Measurements from ENCODE around the gene CBLN3.
"Not testable (repeated sequence)": the region's sequence is repeated elsewhere in the genome, so short reads cannot be mapped to it uniquely, and the experiment has no call there.

The CBLN3 gene

DNA sequence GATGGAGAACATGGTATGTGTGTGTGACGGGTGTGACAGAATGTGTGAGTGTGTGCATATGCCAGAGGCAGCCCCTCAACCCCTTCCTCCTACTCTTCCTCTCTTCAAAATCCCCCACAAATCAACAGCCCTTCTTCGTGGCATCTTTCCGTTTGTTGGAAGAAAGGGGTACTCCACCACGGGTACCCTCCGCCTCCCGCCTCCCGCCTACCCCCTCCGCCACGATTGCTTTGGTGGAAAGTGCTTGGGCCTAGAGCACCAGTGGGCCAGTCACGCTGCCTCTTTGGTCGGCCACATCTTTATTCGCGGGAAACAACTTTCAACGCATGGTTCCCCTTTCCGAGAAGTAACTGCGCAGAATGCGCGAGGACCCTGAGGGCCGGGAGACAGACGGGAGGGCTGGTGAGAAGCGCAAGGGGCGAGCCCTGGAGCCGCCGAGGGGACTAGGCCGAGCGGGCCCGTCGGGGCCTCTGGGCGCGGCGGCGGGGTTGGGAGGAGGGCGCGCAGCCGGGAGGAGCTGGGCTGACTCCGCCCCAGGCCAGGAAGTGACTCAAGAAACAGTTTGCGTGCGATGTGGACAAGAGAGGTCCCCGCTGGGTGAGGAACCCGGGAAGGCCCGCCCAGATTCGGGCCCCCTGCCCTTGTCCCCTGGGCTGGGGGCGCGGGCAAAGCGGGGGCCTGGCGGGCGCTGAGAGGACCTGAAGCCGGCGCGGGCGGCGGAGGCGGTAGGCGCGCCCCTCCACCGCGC is at the start of gene CBLN3, which contains the start of gene KHNYN:
CBLN3 (minus strand) TSS at position 274 of the 748 bp plus-strand sequence. CDS start 614 bp downstream, outside the sequence.
KHNYN (plus strand) TSS at position 560 of the 748 bp plus-strand sequence. CDS start 777 bp downstream, outside the sequence.
- H3K4me3 Mint-ChIP-seq = peak within 1 kb of the TSS; percentile 92
- H3K27ac Mint-ChIP-seq = peak within 1 kb of the TSS; percentile 98
- H3K27me3 Mint-ChIP-seq (ENCODE audit: low read depth) = no peaks in the 10 kb centered on the region
- H3K36me3 Mint-ChIP-seq (ENCODE audit: low read depth) = peaks cover 22% of the 10 kb centered on the region
- peaks cover 46% of the 10 kb centered on the region for H3K4me1 Mint-ChIP-seq (ENCODE audit: low read depth)
- no peaks in the 10 kb centered on the region for H3K9me3 Mint-ChIP-seq

DNA sequence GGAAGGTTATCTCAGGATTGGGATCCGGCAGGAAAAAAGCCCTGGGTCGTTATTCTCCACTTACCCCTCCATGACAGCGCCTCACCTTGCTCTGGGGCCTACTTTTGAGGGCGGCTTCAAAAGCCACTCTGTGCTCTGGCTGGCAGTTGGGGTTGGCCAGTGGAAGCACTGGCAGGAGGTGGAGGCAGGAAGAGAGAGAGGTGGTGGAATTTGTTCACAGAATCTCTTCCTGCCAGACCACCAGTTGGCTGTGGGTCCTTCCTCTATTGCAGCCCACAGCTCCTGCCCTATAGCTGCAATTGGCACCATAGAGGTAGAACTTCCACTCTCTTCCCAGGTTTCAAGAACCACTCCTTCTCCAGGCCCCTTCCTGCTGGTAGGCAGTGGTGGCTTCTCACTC is 45.8 kb upstream of the CBLN3 start:
- Mint-ChIP-seq H3K27ac (no peak overlapping the region), H3K4me3 (no peak overlapping the region), H3K36me3 (ENCODE audit: low read depth) (peaks cover 3% of the 10 kb centered on the region), H3K9me3 (peaks cover 17% of the 10 kb centered on the region), H3K4me1 (ENCODE audit: low read depth) (no peaks in the 10 kb centered on the region), H3K27me3 (ENCODE audit: low read depth) (no peaks in the 10 kb centered on the region)

DNA sequence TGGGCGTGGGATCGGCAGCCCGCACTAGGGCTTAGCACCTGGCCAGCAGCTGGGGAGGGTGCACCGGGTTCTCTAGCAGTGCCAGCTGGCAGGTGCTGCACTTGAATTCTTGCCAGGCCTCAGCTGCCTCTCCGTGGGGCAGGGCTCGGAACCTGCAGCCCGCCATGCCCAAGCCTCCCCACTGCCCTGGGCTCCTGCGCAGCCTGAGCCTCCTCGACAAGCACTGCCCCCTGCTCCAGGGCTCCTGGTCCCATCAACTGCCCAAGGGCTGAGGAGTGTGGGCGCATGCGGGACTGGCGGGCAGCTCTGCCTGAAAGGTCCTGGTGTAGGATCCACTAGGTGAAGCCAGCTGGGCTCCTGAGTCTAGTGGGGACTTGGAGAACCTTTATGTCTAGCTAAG is 43.7 kb upstream of the CBLN3 start:
- Mint-ChIP-seq H3K36me3 (ENCODE audit: low read depth) (peaks cover 3% of the 10 kb centered on the region), H3K27me3 (ENCODE audit: low read depth) (no peaks in the 10 kb centered on the region), H3K9me3 (peaks cover 10% of the 10 kb centered on the region), H3K27ac (no peak overlapping the region), H3K4me3 (no peak overlapping the region), H3K4me1 (ENCODE audit: low read depth) (no peaks in the 10 kb centered on the region)

DNA sequence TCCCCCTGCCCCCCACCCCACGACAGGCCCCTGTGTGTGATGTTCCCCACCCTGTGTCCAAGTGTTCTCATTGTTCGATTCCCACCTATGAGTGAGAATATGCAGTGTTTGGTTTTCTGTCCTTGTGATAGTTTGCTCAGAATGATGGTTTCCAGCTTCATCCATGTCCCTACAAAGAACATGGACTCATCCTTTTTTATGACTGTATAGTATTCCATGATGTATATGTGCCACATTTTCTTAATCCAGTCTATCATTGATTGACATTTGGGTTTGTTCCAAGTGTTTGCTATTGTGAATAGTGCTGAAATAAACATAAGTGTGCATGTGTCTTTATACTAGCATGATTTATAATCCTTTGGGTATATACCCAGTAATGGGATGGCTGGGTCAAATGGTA is 41.0 kb upstream of the CBLN3 start:
- not testable (repeated sequence) for H3K27ac Mint-ChIP-seq; H3K27me3 Mint-ChIP-seq (ENCODE audit: low read depth); H3K36me3 Mint-ChIP-seq (ENCODE audit: low read depth); H3K4me1 Mint-ChIP-seq (ENCODE audit: low read depth); H3K4me3 Mint-ChIP-seq
- peaks cover 10% of the 10 kb centered on the region for H3K9me3 Mint-ChIP-seq

DNA sequence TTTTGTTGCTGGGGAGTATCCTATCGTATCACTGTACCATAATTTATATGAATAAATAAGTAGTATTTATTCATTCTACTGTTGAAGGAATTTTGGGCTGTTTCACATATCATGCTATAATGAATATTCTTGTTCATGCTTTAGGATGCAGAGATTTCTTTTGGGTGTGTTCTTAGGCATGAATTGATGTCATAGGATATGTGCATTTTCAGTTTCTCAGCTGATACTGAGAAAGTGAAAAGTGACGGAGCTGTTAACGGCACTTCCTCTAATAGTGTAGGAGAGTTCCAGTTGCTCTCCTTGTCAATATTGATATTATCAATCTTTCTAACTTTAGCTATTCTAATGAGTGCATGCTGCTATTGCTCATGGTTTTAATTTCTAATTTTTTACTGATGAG is 36.3 kb upstream of the CBLN3 start:
- Mint-ChIP-seq H3K27me3 (ENCODE audit: low read depth) (peaks cover 8% of the 10 kb centered on the region), H3K27ac (no peak overlapping the region), H3K9me3 (peaks cover 8% of the 10 kb centered on the region), H3K4me1 (ENCODE audit: low read depth) (peaks cover 7% of the 10 kb centered on the region), H3K36me3 (ENCODE audit: low read depth) (peaks cover 2% of the 10 kb centered on the region), H3K4me3 (no peak overlapping the region)

DNA sequence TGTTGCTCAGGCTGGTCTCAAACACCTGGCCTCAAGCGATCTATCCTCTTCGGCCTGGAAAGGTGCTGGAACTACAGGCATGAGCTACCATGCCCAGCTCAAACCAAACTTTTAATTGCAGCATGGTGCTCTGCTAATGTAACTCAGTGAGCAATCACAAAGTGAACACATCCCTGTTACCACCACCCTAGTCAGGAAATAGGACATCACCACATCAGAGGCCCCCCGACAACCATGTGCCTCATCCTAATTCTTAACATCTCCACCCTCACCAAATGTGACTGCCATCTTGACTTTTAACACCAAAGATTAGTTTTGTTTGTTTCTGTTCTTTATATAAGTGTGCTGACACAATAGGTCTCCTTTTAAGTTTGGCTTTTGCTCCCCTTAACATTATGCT is 35.9 kb upstream of the CBLN3 start:
- peaks cover 4% of the 10 kb centered on the region for H3K36me3 Mint-ChIP-seq (ENCODE audit: low read depth)
- no peak overlapping the region for H3K4me3 Mint-ChIP-seq
- H3K27ac Mint-ChIP-seq = no peak overlapping the region
- peaks cover 3% of the 10 kb centered on the region for H3K9me3 Mint-ChIP-seq
- H3K27me3 Mint-ChIP-seq (ENCODE audit: low read depth) = peaks cover 8% of the 10 kb centered on the region
- H3K4me1 Mint-ChIP-seq (ENCODE audit: low read depth) = peaks cover 7% of the 10 kb centered on the region

DNA sequence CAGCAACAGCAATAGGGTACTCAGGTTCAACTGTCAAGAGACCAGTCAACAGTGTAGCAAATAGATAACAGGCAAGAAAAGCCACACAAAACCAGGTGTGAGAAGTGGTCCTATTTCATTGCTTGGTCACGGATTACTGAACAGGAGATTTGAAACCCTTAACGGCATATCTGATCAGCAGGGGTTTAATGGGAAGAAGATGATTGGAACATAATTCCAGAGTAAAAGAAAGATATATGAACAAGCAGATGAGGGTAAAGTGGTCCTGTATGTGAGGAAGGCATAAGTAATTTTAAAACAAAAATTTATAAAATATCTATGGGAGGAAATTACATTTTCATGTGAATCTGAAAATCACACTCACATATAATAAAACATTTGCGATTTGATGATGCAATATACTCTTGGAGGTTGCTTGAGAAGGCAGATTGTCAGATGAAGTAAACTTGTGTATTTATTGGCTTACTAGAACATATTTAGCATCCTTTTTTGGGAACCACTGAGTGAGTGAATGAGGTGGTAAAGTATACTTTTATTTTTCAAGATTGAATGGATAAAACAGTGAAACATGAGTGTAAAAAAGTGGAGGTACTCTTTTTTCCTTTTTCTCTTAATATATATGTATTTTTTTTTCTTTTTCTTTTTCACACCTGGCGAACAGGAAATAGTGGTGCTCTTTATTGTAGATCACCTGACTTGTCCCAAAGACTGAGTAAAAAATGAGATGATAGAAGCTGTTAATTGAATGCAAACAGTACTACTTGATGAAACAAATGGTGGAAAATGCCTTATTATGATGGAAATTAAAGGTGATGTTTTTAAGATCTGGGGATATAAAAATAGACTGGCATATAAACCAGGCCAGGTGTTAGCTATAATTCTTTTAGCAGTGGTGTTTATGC is 34.7 kb upstream of the CBLN3 start:
- Mint-ChIP-seq H3K9me3 (peaks cover 3% of the 10 kb centered on the region), H3K36me3 (ENCODE audit: low read depth) (peaks cover 4% of the 10 kb centered on the region), H3K4me1 (ENCODE audit: low read depth) (peaks cover 7% of the 10 kb centered on the region), H3K4me3 (peak overlapping the region; percentile 18), H3K27ac (no peak overlapping the region), H3K27me3 (ENCODE audit: low read depth) (peaks cover 8% of the 10 kb centered on the region)

DNA sequence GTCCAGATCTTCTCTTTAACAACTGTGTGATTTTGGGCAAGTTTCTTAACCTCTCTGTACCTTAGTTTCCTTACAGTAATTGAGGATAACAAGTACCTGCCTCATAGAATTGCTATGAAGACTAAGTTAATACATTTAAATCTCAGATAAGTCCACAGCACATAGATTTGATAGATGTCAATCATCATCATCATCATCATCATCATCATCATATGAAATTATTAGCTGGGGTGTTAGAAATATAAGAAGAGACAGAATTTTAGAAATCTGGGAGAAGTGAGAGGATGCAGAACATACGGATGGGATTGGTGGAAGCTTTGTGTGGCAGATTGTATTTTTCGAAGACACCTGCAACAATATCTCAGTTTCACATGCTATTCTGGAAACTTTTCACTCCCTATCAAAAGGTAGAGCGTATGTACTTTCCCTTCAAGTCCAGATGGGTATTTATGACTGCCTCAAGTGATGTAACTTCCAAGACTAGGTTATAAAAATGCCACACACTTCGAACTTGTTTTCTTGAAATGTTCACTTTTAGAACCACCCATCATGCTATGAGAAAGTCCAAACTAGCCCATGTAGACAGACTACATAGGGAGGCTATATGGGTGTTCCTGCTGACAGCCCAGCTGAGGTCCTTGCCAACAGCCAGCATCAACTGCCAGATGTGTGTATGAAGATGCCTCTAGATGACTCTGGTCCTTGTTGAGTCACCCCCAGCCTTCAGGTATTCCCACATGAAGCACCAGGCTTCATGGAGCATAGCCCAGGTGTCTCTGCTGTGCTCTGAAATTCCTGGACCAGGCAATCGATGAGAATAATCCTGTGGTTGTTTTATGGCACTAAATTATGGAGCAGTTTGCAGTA is 33.8 kb upstream of the CBLN3 start:
- Mint-ChIP-seq H3K9me3 (peaks cover 3% of the 10 kb centered on the region), H3K27ac (no peak overlapping the region), H3K4me1 (ENCODE audit: low read depth) (peaks cover 7% of the 10 kb centered on the region), H3K4me3 (no peak overlapping the region), H3K36me3 (ENCODE audit: low read depth) (peaks cover 4% of the 10 kb centered on the region), H3K27me3 (ENCODE audit: low read depth) (peaks cover 8% of the 10 kb centered on the region)

DNA sequence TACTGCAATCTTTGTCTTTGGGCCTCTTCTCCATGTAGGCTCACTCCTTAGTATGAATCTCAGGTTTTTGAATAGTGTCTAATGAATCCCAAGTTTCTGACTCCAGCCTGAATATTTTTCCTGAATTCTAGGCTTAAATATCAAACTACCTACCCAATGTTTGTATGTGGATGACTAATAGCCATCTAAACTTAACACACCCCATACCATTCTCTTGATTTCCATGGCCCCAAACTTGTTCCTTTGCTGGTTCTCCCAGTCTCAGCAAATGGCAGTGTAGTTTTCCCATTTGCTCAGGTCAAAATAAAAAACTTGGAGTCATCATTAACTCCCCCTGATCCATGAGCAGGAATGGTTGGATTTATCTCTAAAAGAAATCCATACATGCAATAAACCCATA is 31.9 kb upstream of the CBLN3 start:
- H3K9me3 Mint-ChIP-seq = peaks cover 3% of the 10 kb centered on the region
- no peak overlapping the region for H3K4me3 Mint-ChIP-seq
- H3K36me3 Mint-ChIP-seq (ENCODE audit: low read depth) = peaks cover 4% of the 10 kb centered on the region
- no peak overlapping the region for H3K27ac Mint-ChIP-seq
- H3K4me1 Mint-ChIP-seq (ENCODE audit: low read depth) = peaks cover 7% of the 10 kb centered on the region
- H3K27me3 Mint-ChIP-seq (ENCODE audit: low read depth) = no peaks in the 10 kb centered on the region

DNA sequence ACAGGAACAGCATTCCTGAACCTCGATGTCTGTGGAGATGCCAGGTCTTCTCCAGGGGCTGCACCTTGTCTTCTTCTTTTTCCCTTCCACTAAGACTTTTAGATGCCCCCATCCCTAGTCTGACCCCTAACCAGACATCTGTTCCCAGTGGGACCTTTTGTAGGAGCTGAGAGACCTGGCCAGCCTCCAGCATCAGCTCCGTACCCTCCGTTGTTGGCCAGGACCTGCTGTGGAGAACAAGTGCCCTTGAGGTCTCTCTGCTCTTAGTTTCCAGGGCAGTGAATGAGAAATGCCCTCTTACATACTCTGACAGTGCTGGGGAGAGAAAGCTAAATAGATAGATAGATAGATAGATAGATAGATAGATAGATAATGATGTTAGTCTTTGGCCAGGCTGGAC is 29.9 kb upstream of the CBLN3 start:
- H3K4me3 Mint-ChIP-seq = no peak overlapping the region
- no peak overlapping the region for H3K27ac Mint-ChIP-seq
- no peaks in the 10 kb centered on the region for H3K27me3 Mint-ChIP-seq (ENCODE audit: low read depth)
- peaks cover 2% of the 10 kb centered on the region for H3K4me1 Mint-ChIP-seq (ENCODE audit: low read depth)
- H3K36me3 Mint-ChIP-seq (ENCODE audit: low read depth) = peaks cover 6% of the 10 kb centered on the region
- H3K9me3 Mint-ChIP-seq = peaks cover 3% of the 10 kb centered on the region

DNA sequence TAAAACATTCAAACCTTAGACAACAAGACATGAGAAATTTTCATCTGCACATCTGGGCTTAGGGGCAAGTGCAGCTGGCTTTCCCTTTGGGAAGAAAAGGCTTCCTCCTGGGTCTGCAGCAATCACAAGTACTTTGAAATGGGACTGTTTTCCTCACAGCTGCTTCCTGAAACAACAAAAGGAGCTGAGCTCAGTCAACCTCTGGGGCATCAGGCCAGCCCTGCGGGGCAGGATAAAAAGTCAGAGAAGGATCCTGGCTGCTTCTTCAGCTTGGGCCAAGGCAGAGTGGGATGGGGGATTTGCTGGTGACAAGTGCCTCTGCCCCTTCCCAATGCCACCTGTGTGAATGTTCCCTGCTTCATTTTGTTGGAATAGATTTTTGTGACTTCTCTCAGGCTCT is 29.3 kb upstream of the CBLN3 start:
- H3K4me1 Mint-ChIP-seq (ENCODE audit: low read depth) = no peaks in the 10 kb centered on the region
- peaks cover 9% of the 10 kb centered on the region for H3K9me3 Mint-ChIP-seq
- no peaks in the 10 kb centered on the region for H3K27me3 Mint-ChIP-seq (ENCODE audit: low read depth)
- no peak overlapping the region for H3K4me3 Mint-ChIP-seq
- no peak overlapping the region for H3K27ac Mint-ChIP-seq
- H3K36me3 Mint-ChIP-seq (ENCODE audit: low read depth) = peaks cover 10% of the 10 kb centered on the region

DNA sequence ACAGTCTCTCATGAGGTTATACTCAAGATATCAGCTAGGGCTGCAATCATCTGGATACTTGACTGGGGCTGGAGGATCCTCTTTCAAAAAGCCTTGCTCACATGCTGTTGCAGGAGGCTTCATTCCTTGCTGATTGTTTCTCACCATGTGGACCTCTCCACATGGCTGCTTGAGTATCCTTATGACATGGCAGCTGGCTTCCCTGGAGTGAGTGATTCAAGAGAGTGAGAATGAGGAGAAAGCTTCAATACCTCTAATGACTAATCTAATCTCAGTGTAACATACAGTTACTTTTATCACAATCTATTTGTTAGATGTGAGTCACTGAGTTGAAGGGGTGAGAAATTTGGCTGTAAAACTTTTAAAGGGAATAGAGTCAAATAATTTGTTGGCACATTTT is 27.5 kb upstream of the CBLN3 start:
- Mint-ChIP-seq H3K4me1 (ENCODE audit: low read depth) (no peaks in the 10 kb centered on the region), H3K27me3 (ENCODE audit: low read depth) (no peaks in the 10 kb centered on the region), H3K9me3 (peaks cover 9% of the 10 kb centered on the region)

DNA sequence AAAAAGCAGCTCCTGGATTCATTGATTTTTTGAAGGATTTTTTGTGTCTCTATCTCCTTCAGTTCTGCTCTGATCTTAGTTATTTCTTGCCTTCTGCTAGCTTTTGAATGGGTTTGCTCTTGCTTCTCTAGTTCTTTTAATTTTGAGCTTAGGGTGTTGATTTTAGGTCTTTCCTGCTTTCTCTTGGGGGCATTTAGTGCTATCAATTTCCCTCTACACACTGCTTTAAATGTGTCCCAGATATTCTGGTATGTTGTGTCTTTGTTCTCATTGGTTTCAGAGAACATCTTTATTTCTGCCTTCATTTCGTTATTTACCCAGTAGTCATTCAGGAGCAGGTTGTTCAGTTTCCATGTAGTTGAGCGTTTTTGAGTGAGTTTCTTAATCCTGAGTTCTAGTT is 21.4 kb upstream of the CBLN3 start:
- not testable (repeated sequence) for H3K4me3 Mint-ChIP-seq; H3K4me1 Mint-ChIP-seq (ENCODE audit: low read depth); H3K9me3 Mint-ChIP-seq; H3K27me3 Mint-ChIP-seq (ENCODE audit: low read depth); H3K27ac Mint-ChIP-seq
- H3K36me3 Mint-ChIP-seq (ENCODE audit: low read depth) = peaks cover 12% of the 10 kb centered on the region

More for the DNA sequence above, 27.5 kb upstream of the CBLN3 start:
- Mint-ChIP-seq H3K36me3 (ENCODE audit: low read depth) (peaks cover 14% of the 10 kb centered on the region), H3K4me3 (no peak overlapping the region), H3K27ac (no peak overlapping the region)

DNA sequence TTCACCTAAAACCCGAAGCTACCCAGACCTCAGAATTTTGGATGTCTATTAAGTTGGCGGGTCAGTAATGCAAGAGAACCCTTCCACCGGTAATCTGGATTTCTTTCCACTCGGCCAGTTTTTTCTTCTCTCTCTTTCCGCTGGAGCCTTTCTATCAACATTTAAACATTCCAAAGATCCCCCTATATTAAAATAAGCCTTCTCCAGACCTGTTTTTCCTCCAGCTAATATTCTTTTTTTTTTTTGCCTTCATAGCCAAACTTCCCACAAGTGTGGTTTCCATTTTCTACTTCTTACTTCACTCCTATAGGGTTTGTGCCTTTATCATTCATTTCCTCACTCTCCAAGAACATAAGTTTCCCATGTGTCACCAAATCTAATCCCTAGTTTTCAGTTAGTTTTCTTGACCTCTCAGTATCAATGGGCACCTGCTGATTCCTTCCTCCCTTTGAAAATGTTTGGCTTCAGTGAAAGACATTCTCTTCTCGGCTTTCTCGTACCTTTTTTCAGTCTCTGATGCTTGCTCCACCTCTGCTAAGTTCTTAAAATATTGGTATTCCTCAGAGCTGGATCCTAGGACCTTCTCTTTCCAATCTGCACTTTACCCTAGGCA is 13.7 kb upstream of the CBLN3 start:
- peak overlapping the region; percentile 92 for H3K4me3 Mint-ChIP-seq
- peaks cover 22% of the 10 kb centered on the region for H3K36me3 Mint-ChIP-seq (ENCODE audit: low read depth)
- peaks cover 26% of the 10 kb centered on the region for H3K4me1 Mint-ChIP-seq (ENCODE audit: low read depth)
- peak overlapping the region; percentile 96 for H3K27ac Mint-ChIP-seq
- H3K27me3 Mint-ChIP-seq (ENCODE audit: low read depth) = no peaks in the 10 kb centered on the region
- no peaks in the 10 kb centered on the region for H3K9me3 Mint-ChIP-seq

Data from T-helper 1 cell treated with Interleukin-12 subunit alpha and Interleukin-12 subunit beta and Interleukin-4 antibody, amounts not matched to agents 30 μg/mL and 1 μg/mL, for 36 hours (primary cell).